Renal cortical epithelial cell (primary cell): ENCODE data around the gene ST6GALNAC6. TPM values are rescaled to one million over a fixed set of nuclear protein-coding genes. Genes with fewer than 3 reads are reported as not detected.
A peak's percentile ranks its signal among the peaks of the same experiment; 100 is the strongest.
"Not testable (repeated sequence)": the region's sequence is repeated elsewhere in the genome, so short reads cannot be mapped to it uniquely, and the experiment has no call there.

ENCODE experiments used
- DNase-seq: peaks from one replicate; pipeline ENCODE4 v3.0.0-alpha.2; 2011; ENCODE audit warnings: low read depth
- total RNA-seq: library from RNA; depleted of rRNA; stranded (reverse); fragments of >200 nt; gene quantifications from 2 replicates; pipeline ENCODE4 v1.2.3, GENCODE V29; 2014

The ST6GALNAC6 gene
- total RNA-seq, 1 donor from 2014 or later, result 30.5 TPM

GRCh38 chr9:127854960-127855359 lies 44.4 kb downstream of the ST6GALNAC6 start:
- no peak for DNase-seq

GRCh38 chr9:127854184-127854806 lies 45.1 kb downstream of the ST6GALNAC6 start, which contains the start of gene ENG:
ENG (minus strand) TSS chr9:127854658; CDS start chr9:127854355, 303 bp downstream.
- DNase-seq, result no peak

- DNase-seq, result no peak
These were observed 45.9 kb downstream of the ST6GALNAC6 start for GRCh38 chr9:127853312-127854183.

- DNase-seq, result no peak
These were observed 46.6 kb downstream of the ST6GALNAC6 start for GRCh38 chr9:127852829-127853228.

GRCh38 chr9:127850286-127850830 lies 49.0 kb downstream of the ST6GALNAC6 start:
- no peak for DNase-seq

- DNase-seq, result no peak
These were observed 50.5 kb downstream of the ST6GALNAC6 start for GRCh38 chr9:127848756-127849504.

- no peak for DNase-seq
These were observed 51.3 kb downstream of the ST6GALNAC6 start for GRCh38 chr9:127847833-127848755.

- peak; percentile 33 for DNase-seq
These were observed 52.3 kb downstream of the ST6GALNAC6 start for GRCh38 chr9:127847178-127847510.

- no peak for DNase-seq
These were observed 52.8 kb downstream of the ST6GALNAC6 start for GRCh38 chr9:127846443-127847177.

GRCh38 chr9:127845619-127846018 lies 53.8 kb downstream of the ST6GALNAC6 start:
- DNase-seq, result not testable (repeated sequence)

- DNase-seq, result peak; percentile 33
These were observed 54.5 kb downstream of the ST6GALNAC6 start for GRCh38 chr9:127844821-127845359.

- DNase-seq, result no peak
These were observed 58.1 kb downstream of the ST6GALNAC6 start for GRCh38 chr9:127841087-127841835.

- DNase-seq, result peak; percentile 94
These were observed 60.9 kb downstream of the ST6GALNAC6 start for GRCh38 chr9:127838375-127839078.

GRCh38 chr9:127837346-127837745 lies 62.1 kb downstream of the ST6GALNAC6 start:
- peak; percentile 18 for DNase-seq

GRCh38 chr9:127836561-127836960 lies 62.8 kb downstream of the ST6GALNAC6 start:
- not testable (repeated sequence) for DNase-seq

GRCh38 chr9:127835991-127836516 lies 63.3 kb downstream of the ST6GALNAC6 start:
- DNase-seq, result peak; percentile 36
